HepG2 (cell line): ENCODE results near the gene SSBP4.

ENCODE experiments used
- EHMT2 ChIP-seq: fragments of 200-600 bp; sonication (generic); IDR thresholded peaks from 2 replicates; pipeline ENCODE4 v1.7.0; 2017; ENCODE audit warnings: antibody characterized with exemption, low read depth, low read length, borderline replicate concordance
- KDM3A ChIP-seq: IDR thresholded peaks from 2 replicates; pipeline ENCODE4 v1.6.1; 2018; ENCODE audit warnings: low read depth, missing compliant biosample characterization
- POLR2AphosphoS2 ChIP-seq: IDR thresholded peaks from 2 replicates; pipeline ENCODE4 v1.6.1; 2011; ENCODE audit warnings: low read depth, low read length, improper control_type of control experiment
- RAD21 ChIP-seq: fragments of 450-650 bp; formaldehyde crosslinking; IDR thresholded peaks from 2 replicates; pipeline ENCODE4 v1.5.0; 2020; ENCODE audit warnings: mild to moderate bottlenecking
- RFX5 ChIP-seq: IDR thresholded peaks from 2 replicates; pipeline ENCODE4 v1.6.1; 2011; ENCODE audit warnings: low read depth, low read length, improper control_type of control experiment
- SIN3B ChIP-seq: fragments of 150-350 bp; IDR thresholded peaks from 2 replicates; pipeline ENCODE4 v1.6.1; 2014; ENCODE audit warnings: low read length
- SMC3 ChIP-seq: IDR thresholded peaks from 2 replicates; pipeline ENCODE4 v1.6.1; 2011; ENCODE audit warnings: low read length, improper control_type of control experiment
- SRF ChIP-seq: IDR thresholded peaks from 2 replicates; pipeline ENCODE4 v1.6.1; 2011; ENCODE audit warnings: mild to moderate bottlenecking, low read depth, low read length, moderate library complexity
- TF ChIP-seq, protein P1 (sequence below): sonication (generic); formaldehyde crosslinking; IDR thresholded peaks from 2 replicates; pipeline ENCODE4 v1.4.0; 2020; ENCODE audit warnings: missing genetic modification reagents

GRCh38 chr19:18452386-18452785 lies 33.2 kb downstream of the SSBP4 start:
- TF ChIP-seq RAD21 (CRISPR knock-in tag) (no peak), SRF (no peak), RFX5 (no peak), KDM3A (no peak), SMC3 (no peak), SIN3B (no peak), POLR2AphosphoS2 (no peak), EHMT2 (no peak)
- TF ChIP-seq, protein P1, sequence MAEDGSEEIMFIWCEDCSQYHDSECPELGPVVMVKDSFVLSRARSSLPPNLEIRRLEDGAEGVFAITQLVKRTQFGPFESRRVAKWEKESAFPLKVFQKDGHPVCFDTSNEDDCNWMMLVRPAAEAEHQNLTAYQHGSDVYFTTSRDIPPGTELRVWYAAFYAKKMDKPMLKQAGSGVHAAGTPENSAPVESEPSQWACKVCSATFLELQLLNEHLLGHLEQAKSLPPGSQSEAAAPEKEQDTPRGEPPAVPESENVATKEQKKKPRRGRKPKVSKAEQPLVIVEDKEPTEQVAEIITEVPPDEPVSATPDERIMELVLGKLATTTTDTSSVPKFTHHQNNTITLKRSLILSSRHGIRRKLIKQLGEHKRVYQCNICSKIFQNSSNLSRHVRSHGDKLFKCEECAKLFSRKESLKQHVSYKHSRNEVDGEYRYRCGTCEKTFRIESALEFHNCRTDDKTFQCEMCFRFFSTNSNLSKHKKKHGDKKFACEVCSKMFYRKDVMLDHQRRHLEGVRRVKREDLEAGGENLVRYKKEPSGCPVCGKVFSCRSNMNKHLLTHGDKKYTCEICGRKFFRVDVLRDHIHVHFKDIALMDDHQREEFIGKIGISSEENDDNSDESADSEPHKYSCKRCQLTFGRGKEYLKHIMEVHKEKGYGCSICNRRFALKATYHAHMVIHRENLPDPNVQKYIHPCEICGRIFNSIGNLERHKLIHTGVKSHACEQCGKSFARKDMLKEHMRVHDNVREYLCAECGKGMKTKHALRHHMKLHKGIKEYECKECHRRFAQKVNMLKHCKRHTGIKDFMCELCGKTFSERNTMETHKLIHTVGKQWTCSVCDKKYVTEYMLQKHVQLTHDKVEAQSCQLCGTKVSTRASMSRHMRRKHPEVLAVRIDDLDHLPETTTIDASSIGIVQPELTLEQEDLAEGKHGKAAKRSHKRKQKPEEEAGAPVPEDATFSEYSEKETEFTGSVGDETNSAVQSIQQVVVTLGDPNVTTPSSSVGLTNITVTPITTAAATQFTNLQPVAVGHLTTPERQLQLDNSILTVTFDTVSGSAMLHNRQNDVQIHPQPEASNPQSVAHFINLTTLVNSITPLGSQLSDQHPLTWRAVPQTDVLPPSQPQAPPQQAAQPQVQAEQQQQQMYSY = no peak
